HCT116 (cell line): ENCODE data around the gene THUMPD2. TPM values are rescaled to one million over a fixed set of nuclear protein-coding genes. Genes with fewer than 3 reads are reported as not detected.

Experiments used
- ATAC-seq: fragments of 200-7000 bp; cut with Tn5 transposase; 2 replicates; pipeline ENCODE4 v1.9.1; 2020; ENCODE audit warnings: mild to moderate bottlenecking, moderate library complexity
- BruUV-seq: library from RNA; stranded (reverse); fragments of 400-500 nt; replicated peaks from 2 replicates; lab custom pipeline; 2021; lab: Mats Ljungman, UMichigan
- CTCF ChIA-PET: fragments of 300-600 bp; sonication (Branson Sonifier 250); formaldehyde crosslinking; loops from one replicate; lab custom pipeline; 2021; ENCODE audit warnings: antibody characterized with exemption; lab: Charles Lee
- POLR2A ChIA-PET: fragments of 300-600, 350-600 bp; sonication (Branson Sonifier 250); formaldehyde crosslinking; loops from one replicate; lab custom pipeline; 2021; ENCODE audit warnings: antibody characterized with exemption; lab: Charles Lee
- RAD21 ChIA-PET, 2 experiments: fragments of 300-600 bp; sonication (Branson Sonifier 250); formaldehyde crosslinking; loops; one replicate each; lab custom pipeline; 2023; ENCODE audit warnings: low total read pairs in 2 of 2; ENCODE audit not compliant: uncharacterized antibody in 2 of 2, unreplicated experiment in 2 of 2, low non-redundant PET in 1 of 2; lab: Charles Lee
- DNase-seq: peaks from one replicate; pipeline ENCODE4 v3.0.0-alpha.2; 2010; ENCODE audit warnings: low read depth, low spot score
- H2AFZ ChIP-seq: fragments of 200-600 bp; shearing (Covaris generic), sonication (generic); 2 replicates; pipeline ENCODE4 v1.6.1; 2017; ENCODE audit warnings: low read depth, mixed run types, mixed read lengths, antibody characterized with exemption, low read length; ENCODE audit not compliant: poor library complexity, severe bottlenecking
- H3K27ac ChIP-seq: 2 replicates; pipeline ENCODE4 v1.5.1; 2012; ENCODE audit warnings: low read depth, low read length
- H3K27me3 ChIP-seq: fragments of 200-600 bp; sonication (generic); 2 replicates; pipeline ENCODE4 v1.6.1; 2016; ENCODE audit warnings: mixed run types, low read length, mixed read lengths; ENCODE audit not compliant: insufficient read depth
- H3K36me3 ChIP-seq, 2 experiments: fragments of 200-500 bp in 1 of 2; fragments of 200-600 bp in 1 of 2; sonication (Bioruptor generic) in 1 of 2; sonication (generic) in 1 of 2; 2 replicates each; pipeline versions ENCODE4 v1.5.1 to v1.6.1; 2014 to 2016; ENCODE audit warnings: low read length in 2 of 2, inconsistent platforms in 1 of 2, mixed read lengths in 1 of 2, mixed run types in 1 of 2; ENCODE audit not compliant: insufficient read depth in 2 of 2, control insufficient read depth in 1 of 2
- H3K4me1 ChIP-seq, 2 experiments: fragments of 200-600 bp in 1 of 2; sonication (generic) in 1 of 2; 2 replicates each; pipeline versions ENCODE4 v1.5.1 to v1.6.1; 2012 to 2017; ENCODE audit warnings: low read length in 2 of 2, inconsistent platforms in 1 of 2, mild to moderate bottlenecking in 1 of 2, mixed read lengths in 1 of 2, mixed run types in 1 of 2, moderate library complexity in 1 of 2; ENCODE audit not compliant: insufficient read depth in 2 of 2, control insufficient read depth in 1 of 2
- H3K4me2 ChIP-seq: fragments of 200-600 bp; sonication (generic); 2 replicates; pipeline ENCODE4 v1.6.1; 2017; ENCODE audit warnings: mixed run types, low read length, mixed read lengths
- H3K4me3 ChIP-seq, 2 experiments: fragments of 200-600 bp in 1 of 2; sonication (generic) in 1 of 2; replicated peaks in 1 of 2; 2 replicates each; pipeline ENCODE4 v1.5.1; 2011 to 2016; ENCODE audit warnings: low read length in 2 of 2, control low read depth in 1 of 2, low read depth in 1 of 2, mild to moderate bottlenecking in 1 of 2, mixed read lengths in 1 of 2, mixed run types in 1 of 2
- H3K79me2 ChIP-seq: fragments of 200-600 bp; sonication (generic); 2 replicates; pipeline ENCODE4 v1.6.1; 2017; ENCODE audit warnings: mild to moderate bottlenecking, mixed run types, low read length, moderate library complexity, mixed read lengths; ENCODE audit not compliant: insufficient read depth
- H3K9ac ChIP-seq: fragments of 200-600 bp; sonication (generic); 2 replicates; pipeline ENCODE4 v1.6.1; 2016; ENCODE audit warnings: low read length, mixed read lengths
- H3K9me2 ChIP-seq: fragments of 200-600 bp; sonication (generic), shearing (Covaris generic); 2 replicates; pipeline ENCODE4 v1.6.1; 2017; ENCODE audit warnings: mixed run types, mild to moderate bottlenecking, moderate library complexity; ENCODE audit not compliant: insufficient read depth
- H3K9me3 ChIP-seq, 2 experiments: fragments of 200-500 bp in 1 of 2; fragments of 200-600 bp in 1 of 2; sonication (Bioruptor generic) in 1 of 2; sonication (generic) in 1 of 2; 2 replicates each; pipeline ENCODE4 v1.6.1; 2014 to 2017; ENCODE audit warnings: low read length in 2 of 2, mixed read lengths in 2 of 2, inconsistent platforms in 1 of 2, low read depth in 1 of 2, mild to moderate bottlenecking in 1 of 2, mixed run types in 1 of 2, moderate library complexity in 1 of 2; ENCODE audit not compliant: control insufficient read depth in 1 of 2, insufficient read depth in 1 of 2
- H4K20me1 ChIP-seq: fragments of 200-600 bp; sonication (generic), shearing (Covaris generic); 2 replicates; pipeline ENCODE4 v1.6.1; 2017; ENCODE audit warnings: mixed run types, mild to moderate bottlenecking, moderate library complexity; ENCODE audit not compliant: insufficient read depth
- CBX3 ChIP-seq: IDR thresholded peaks from 2 replicates; pipeline ENCODE4 v1.6.1; 2012; ENCODE audit warnings: low read depth
- CEBPB ChIP-seq: IDR thresholded peaks from 2 replicates; pipeline ENCODE4 v1.6.1; 2012; ENCODE audit warnings: low read depth
- EGR1 ChIP-seq: IDR thresholded peaks from 2 replicates; pipeline ENCODE4 v1.6.1; 2012; ENCODE audit warnings: low read depth
- EZH2 ChIP-seq: fragments of 200-600 bp; sonication (generic); IDR thresholded peaks from 2 replicates; pipeline ENCODE4 v1.6.1; 2017; ENCODE audit warnings: antibody characterized with exemption, mixed run types
- EZH2phosphoT487 ChIP-seq: fragments of 200-600 bp; IDR thresholded peaks from 2 replicates; pipeline ENCODE4 v1.6.1; 2018; ENCODE audit warnings: antibody characterized with exemption, borderline replicate concordance
- FOSL1 ChIP-seq: IDR thresholded peaks from 2 replicates; pipeline ENCODE4 v1.6.1; 2012; ENCODE audit warnings: low read depth
- POLR2A ChIP-seq: IDR thresholded peaks from 2 replicates; pipeline ENCODE4 v1.7.0; 2011; ENCODE audit warnings: borderline replicate concordance; ENCODE audit not compliant: insufficient read depth, insufficient read length; ENCODE audit errors: extremely low read depth
- POLR2AphosphoS5 ChIP-seq: IDR thresholded peaks from 2 replicates; pipeline ENCODE4 v1.6.1; 2011; ENCODE audit warnings: mild to moderate bottlenecking, low read depth, low read length, moderate library complexity
- RAD21 ChIP-seq: IDR thresholded peaks from 2 replicates; pipeline ENCODE4 v1.6.1; 2012; ENCODE audit warnings: low read depth, mild to moderate bottlenecking
- SIN3A ChIP-seq: IDR thresholded peaks from 2 replicates; pipeline ENCODE4 v1.6.1; 2012; ENCODE audit warnings: low read depth
- SP1 ChIP-seq: IDR thresholded peaks from 2 replicates; pipeline ENCODE4 v1.6.1; 2012; ENCODE audit warnings: low read depth
- TCF7L2 ChIP-seq: IDR thresholded peaks from 2 replicates; pipeline ENCODE4 v1.7.0; 2011; ENCODE audit warnings: borderline replicate concordance, inconsistent platforms; ENCODE audit not compliant: insufficient read depth, insufficient read length; ENCODE audit errors: extremely low read depth
- YY1 ChIP-seq: IDR thresholded peaks from 2 replicates; pipeline ENCODE4 v1.6.1; 2011; ENCODE audit warnings: low read length, low read depth, moderate library complexity, mild to moderate bottlenecking; ENCODE audit not compliant: insufficient replicate concordance; ENCODE audit errors: extremely low read depth
- ZFX ChIP-seq: fragments of 450-650 bp; IDR thresholded peaks from 2 replicates; pipeline ENCODE4 v1.6.1; 2017
- ZNF274 ChIP-seq: fragments of 200-500 bp; sonication (Bioruptor generic); IDR thresholded peaks from 2 replicates; pipeline ENCODE4 v1.6.1; 2014; ENCODE audit warnings: mild to moderate bottlenecking, low read depth, low read length, inconsistent platforms
- intact Hi-C: fragments of 100-400 bp; cut with micrococcal nuclease; formaldehyde crosslinking; loops from 2 replicates; pipeline ENCODE4 v1.10.0; 2022
- total RNA-seq: library from RNA; stranded (reverse); gene quantifications from one replicate; pipeline ENCODE4 v1.2.1, GENCODE V29; 2021; ENCODE audit not compliant: unreplicated experiment
- TF ChIP-seq, protein P1 (sequence below), 3 experiments: fragments of 200-600 bp in 1 of 3; sonication (generic) in 1 of 3; IDR thresholded peaks in 2 of 3; conservative IDR thresholded peaks in 1 of 3; 2 replicates each; pipeline ENCODE4 v1.5.1; 2012 to 2017; ENCODE audit warnings: low read depth in 2 of 3, low read length in 2 of 3, antibody characterized with exemption in 1 of 3, borderline replicate concordance in 1 of 3, control low read depth in 1 of 3, mild to moderate bottlenecking in 1 of 3, mixed read lengths in 1 of 3, mixed run types in 1 of 3, moderate library complexity in 1 of 3; ENCODE audit not compliant: insufficient read depth in 1 of 3
- TF ChIP-seq, protein P2 (sequence below): IDR thresholded peaks from 2 replicates; pipeline ENCODE4 v1.6.1; 2012
- TF ChIP-seq, protein P3 (sequence below): IDR thresholded peaks from 2 replicates; pipeline ENCODE4 v1.6.1; 2012

The THUMPD2 gene
- total RNA-seq, 1 experiment from 2014 or later = 15.8 TPM

DNA sequence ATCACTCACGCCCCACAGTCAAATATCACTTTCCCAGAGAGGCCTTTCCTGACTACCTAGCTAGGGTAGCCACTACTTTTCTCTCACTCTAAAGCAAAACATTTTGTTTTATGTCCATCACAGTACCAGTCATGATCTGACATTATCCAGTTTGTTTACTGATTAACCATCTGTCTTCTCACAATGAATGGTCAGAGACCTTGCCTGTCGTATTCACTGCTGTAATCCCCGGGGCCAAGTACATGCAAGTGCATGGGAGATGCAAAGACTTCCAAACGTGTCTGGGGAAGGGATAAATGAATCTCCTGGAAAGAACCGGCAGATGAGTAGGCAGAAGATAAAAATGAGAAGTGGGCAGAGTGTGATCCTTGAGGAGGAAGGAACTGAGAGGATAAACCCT, 39.7 kb downstream of the THUMPD2 start:
- Histone ChIP-seq H3K4me2 (no peak overlapping the region), H3K4me1 (no peaks in the 10 kb centered on the region), H3K27ac (no peak overlapping the region), H3K9me3 (no peaks in the 10 kb centered on the region), H4K20me1 (peaks cover 8% of the 10 kb centered on the region; the same call in 1 of the 2 replicates), H3K27me3 (no peaks in the 10 kb centered on the region), H3K4me3 (no peak overlapping the region), H2AFZ (no peak overlapping the region), H3K79me2 (peaks cover 27% of the 10 kb centered on the region), H3K36me3 (peaks cover 30 to 60% of the 10 kb centered on the region in 2 experiments; a peak in 3 of 4 replicates), H3K9me2 (no peaks in the 10 kb centered on the region), H3K9ac (no peak overlapping the region)
- intact Hi-C loops = no loop called here
- ChIA-PET CTCF (interaction anchor here (1.3 kb wide), 1 partner anchor 11 kb away, joined by 5 read pairs; no protein-coding TSS in a partner anchor), RAD21 (no interaction called here), POLR2A (no interaction called here)
- BruUV-seq = no TSS peak
- ATAC-seq = no peak
- no peak for DNase-seq
- no peak for TF ChIP-seq ZFX
- no peak for TF ChIP-seq SP1
- TF ChIP-seq, protein P1, sequence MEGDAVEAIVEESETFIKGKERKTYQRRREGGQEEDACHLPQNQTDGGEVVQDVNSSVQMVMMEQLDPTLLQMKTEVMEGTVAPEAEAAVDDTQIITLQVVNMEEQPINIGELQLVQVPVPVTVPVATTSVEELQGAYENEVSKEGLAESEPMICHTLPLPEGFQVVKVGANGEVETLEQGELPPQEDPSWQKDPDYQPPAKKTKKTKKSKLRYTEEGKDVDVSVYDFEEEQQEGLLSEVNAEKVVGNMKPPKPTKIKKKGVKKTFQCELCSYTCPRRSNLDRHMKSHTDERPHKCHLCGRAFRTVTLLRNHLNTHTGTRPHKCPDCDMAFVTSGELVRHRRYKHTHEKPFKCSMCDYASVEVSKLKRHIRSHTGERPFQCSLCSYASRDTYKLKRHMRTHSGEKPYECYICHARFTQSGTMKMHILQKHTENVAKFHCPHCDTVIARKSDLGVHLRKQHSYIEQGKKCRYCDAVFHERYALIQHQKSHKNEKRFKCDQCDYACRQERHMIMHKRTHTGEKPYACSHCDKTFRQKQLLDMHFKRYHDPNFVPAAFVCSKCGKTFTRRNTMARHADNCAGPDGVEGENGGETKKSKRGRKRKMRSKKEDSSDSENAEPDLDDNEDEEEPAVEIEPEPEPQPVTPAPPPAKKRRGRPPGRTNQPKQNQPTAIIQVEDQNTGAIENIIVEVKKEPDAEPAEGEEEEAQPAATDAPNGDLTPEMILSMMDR (IDR thresholded peaks at IDR 0.05 in 2 of 3, conservative IDR thresholded peaks at IDR 0.05 in 1 of 3; ENCODE audit: borderline replicate concordance in 1 of 3, insufficient read depth in 1 of 3, low read depth in 2 of 3, low read length in 2 of 3) = no peak
- TF ChIP-seq RAD21 = no peak
- no peak for TF ChIP-seq SIN3A
- no peak for TF ChIP-seq TCF7L2
- TF ChIP-seq, protein P2, sequence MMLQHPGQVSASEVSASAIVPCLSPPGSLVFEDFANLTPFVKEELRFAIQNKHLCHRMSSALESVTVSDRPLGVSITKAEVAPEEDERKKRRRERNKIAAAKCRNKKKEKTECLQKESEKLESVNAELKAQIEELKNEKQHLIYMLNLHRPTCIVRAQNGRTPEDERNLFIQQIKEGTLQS = no peak

DNA sequence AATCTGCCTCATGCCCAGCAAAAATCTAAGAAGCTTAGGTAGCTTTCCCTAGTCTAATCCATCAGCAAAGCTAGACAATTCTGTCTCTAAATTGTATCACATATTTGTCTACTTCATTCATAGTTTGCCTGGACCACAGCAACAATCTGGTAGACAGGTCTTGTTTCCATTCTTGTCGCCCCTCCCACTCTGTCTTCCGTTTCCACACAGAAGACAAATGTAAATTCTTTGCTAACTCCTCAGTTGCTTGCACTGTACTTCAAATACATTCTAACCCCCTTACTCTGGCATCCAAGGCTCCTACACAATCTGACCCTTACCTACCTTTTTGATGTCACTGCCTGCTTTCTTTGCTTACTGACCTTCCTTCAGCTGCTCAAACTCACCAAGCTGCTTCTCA, 40.1 kb downstream of the THUMPD2 start:
- no peak overlapping the region for H3K4me3 ChIP-seq
- H3K36me3 ChIP-seq = peaks cover 26 to 60% of the 10 kb centered on the region in 2 experiments; a peak in 3 of 4 replicates
- CTCF ChIA-PET = interaction anchor here (1.3 kb wide), 1 partner anchor 10 kb away, joined by 5 read pairs; no protein-coding TSS in a partner anchor
- H3K9ac ChIP-seq = no peak overlapping the region
- RAD21 ChIA-PET = no interaction called here
- DNase-seq (no peak), ATAC-seq (no peak)
- peaks cover 8% of the 10 kb centered on the region; the same call in 1 of the 2 replicates for H4K20me1 ChIP-seq
- H3K79me2 ChIP-seq = peaks cover 31% of the 10 kb centered on the region
- H3K27ac ChIP-seq = no peak overlapping the region
- H3K9me2 ChIP-seq = no peaks in the 10 kb centered on the region
- intact Hi-C loops = no loop called here
- POLR2A ChIA-PET = no interaction called here
- no peak overlapping the region for H2AFZ ChIP-seq
- BruUV-seq = no TSS peak
- no peaks in the 10 kb centered on the region for H3K9me3 ChIP-seq
- no peaks in the 10 kb centered on the region for H3K4me1 ChIP-seq
- H3K27me3 ChIP-seq = no peaks in the 10 kb centered on the region
- H3K4me2 ChIP-seq = no peak overlapping the region
- TF ChIP-seq EGR1 = no peak
- no peak for TF ChIP-seq CBX3
- TF ChIP-seq EZH2 = no peak
- TF ChIP-seq POLR2A = no peak
- TF ChIP-seq, protein P2 = no peak
- no peak for TF ChIP-seq SIN3A
- TF ChIP-seq, protein P3, sequence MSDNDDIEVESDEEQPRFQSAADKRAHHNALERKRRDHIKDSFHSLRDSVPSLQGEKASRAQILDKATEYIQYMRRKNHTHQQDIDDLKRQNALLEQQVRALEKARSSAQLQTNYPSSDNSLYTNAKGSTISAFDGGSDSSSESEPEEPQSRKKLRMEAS = no peak
- TF ChIP-seq FOSL1 = no peak
- TF ChIP-seq POLR2AphosphoS5 = no peak
- no peak for TF ChIP-seq YY1
- TF ChIP-seq EZH2phosphoT487 = no peak
- no peak for TF ChIP-seq ZNF274
- no peak for TF ChIP-seq CEBPB
- no peak for TF ChIP-seq ZFX
